ENCODE results near the gene EPM2AIP1.
A peak's percentile ranks its signal among the peaks of the same experiment; 100 is the strongest.
"Not testable (repeated sequence)": the region's sequence is repeated elsewhere in the genome, so short reads cannot be mapped to it uniquely, and the experiment has no call there.

The EPM2AIP1 gene

GRCh38 chr3:36992806-36993325, at the start of gene EPM2AIP1:
Gene EPM2AIP1, minus strand, starts transcription at chr3:36993131. Its CDS starts 54 bp downstream, at chr3:36993077.
- DNase-seq: no peak

GRCh38 chr3:37042712-37043111, 49.8 kb upstream of the EPM2AIP1 start:
- not testable (repeated sequence) for DNase-seq

- DNase-seq: no peak
Measured at GRCh38 chr3:37041546-37042195, 48.7 kb upstream of the EPM2AIP1 start.

GRCh38 chr3:37040231-37040630, 47.3 kb upstream of the EPM2AIP1 start:
- no peak for DNase-seq

GRCh38 chr3:37039161-37039846, 46.4 kb upstream of the EPM2AIP1 start:
- DNase-seq: no peak

- DNase-seq: no peak
Measured at GRCh38 chr3:37037352-37037751, 44.4 kb upstream of the EPM2AIP1 start.

- no peak for DNase-seq
Measured at GRCh38 chr3:37032961-37033360, 40.0 kb upstream of the EPM2AIP1 start.

GRCh38 chr3:37031096-37031682, 38.3 kb upstream of the EPM2AIP1 start:
- no peak for DNase-seq

GRCh38 chr3:37030588-37030987, 37.7 kb upstream of the EPM2AIP1 start:
- DNase-seq: no peak

- no peak for DNase-seq
Measured at GRCh38 chr3:37029516-37030163, 36.7 kb upstream of the EPM2AIP1 start.

GRCh38 chr3:37029111-37029510, 36.2 kb upstream of the EPM2AIP1 start:
- DNase-seq: no peak

- DNase-seq: no peak
Measured at GRCh38 chr3:37028329-37028728, 35.4 kb upstream of the EPM2AIP1 start.

- no peak for DNase-seq
Measured at GRCh38 chr3:37026851-37027250, 33.9 kb upstream of the EPM2AIP1 start.

GRCh38 chr3:37025561-37026335, 32.8 kb upstream of the EPM2AIP1 start:
- DNase-seq: no peak

- no peak for DNase-seq
Measured at GRCh38 chr3:37024820-37025405, 32.0 kb upstream of the EPM2AIP1 start.

GRCh38 chr3:37024092-37024491, 31.2 kb upstream of the EPM2AIP1 start:
- DNase-seq: no peak

- DNase-seq: no peak
Measured at GRCh38 chr3:37017683-37018082, 24.8 kb upstream of the EPM2AIP1 start.

- DNase-seq: no peak
Measured at GRCh38 chr3:37016903-37017302, 24.0 kb upstream of the EPM2AIP1 start.

- DNase-seq: no peak
Measured at GRCh38 chr3:37015642-37016041, 22.7 kb upstream of the EPM2AIP1 start.

- no peak for DNase-seq
Measured at GRCh38 chr3:37014620-37015019, 21.7 kb upstream of the EPM2AIP1 start.

GRCh38 chr3:36993326-36994283, 674 bp upstream of the EPM2AIP1 start, which contains the start of gene MLH1:
Gene MLH1, plus strand, starts transcription at chr3:36993518. Its CDS starts 30 bp downstream, at chr3:36993548.
- peak; percentile 91 for DNase-seq

All from stimulated activated CD4-positive, alpha-beta T cell treated with anti-CD3 and anti-CD28 coated beads, Interleukin-12 subunit alpha, Interleukin-12 subunit beta, amount 100 ng/mL, for 4 hours (primary cell).